Nephron (organoid): Measurements from ENCODE around the gene APAF1.

Experiments used
- H3K27ac Mint-ChIP-seq, 3 experiments: 2 replicates each; pipeline ENCODE4 v1.8.0; 2020; ENCODE audit warnings: mixed read lengths in 3 of 3, mild to moderate bottlenecking in 2 of 3, moderate library complexity in 1 of 3
- H3K27me3 Mint-ChIP-seq: 2 replicates; pipeline ENCODE4 v1.8.0; 2021; ENCODE audit warnings: low read depth, mild to moderate bottlenecking, moderate library complexity, mixed read lengths
- H3K36me3 Mint-ChIP-seq: 2 replicates; pipeline ENCODE4 v1.8.0; 2020; ENCODE audit warnings: low read depth, mixed read lengths
- H3K4me1 Mint-ChIP-seq: 2 replicates; pipeline ENCODE4 v1.8.0; 2020; ENCODE audit warnings: mixed read lengths
- H3K4me3 Mint-ChIP-seq, 3 experiments: 2 replicates each; pipeline ENCODE4 v1.8.0; 2020; ENCODE audit warnings: mild to moderate bottlenecking in 3 of 3, mixed read lengths in 3 of 3, moderate library complexity in 2 of 3
- H3K9me3 Mint-ChIP-seq: 2 replicates; pipeline ENCODE4 v1.8.0; 2020; ENCODE audit warnings: mixed read lengths
- TF ChIP-seq, protein P1 (sequence below), 3 experiments: fragments of 200-600 bp; sonication (generic); IDR thresholded peaks; one replicate each; pipeline ENCODE4 v1.5.0; 2021; ENCODE audit warnings: antibody characterized with exemption in 3 of 3; ENCODE audit not compliant: unreplicated experiment in 3 of 3

APAF1 gene

DNA sequence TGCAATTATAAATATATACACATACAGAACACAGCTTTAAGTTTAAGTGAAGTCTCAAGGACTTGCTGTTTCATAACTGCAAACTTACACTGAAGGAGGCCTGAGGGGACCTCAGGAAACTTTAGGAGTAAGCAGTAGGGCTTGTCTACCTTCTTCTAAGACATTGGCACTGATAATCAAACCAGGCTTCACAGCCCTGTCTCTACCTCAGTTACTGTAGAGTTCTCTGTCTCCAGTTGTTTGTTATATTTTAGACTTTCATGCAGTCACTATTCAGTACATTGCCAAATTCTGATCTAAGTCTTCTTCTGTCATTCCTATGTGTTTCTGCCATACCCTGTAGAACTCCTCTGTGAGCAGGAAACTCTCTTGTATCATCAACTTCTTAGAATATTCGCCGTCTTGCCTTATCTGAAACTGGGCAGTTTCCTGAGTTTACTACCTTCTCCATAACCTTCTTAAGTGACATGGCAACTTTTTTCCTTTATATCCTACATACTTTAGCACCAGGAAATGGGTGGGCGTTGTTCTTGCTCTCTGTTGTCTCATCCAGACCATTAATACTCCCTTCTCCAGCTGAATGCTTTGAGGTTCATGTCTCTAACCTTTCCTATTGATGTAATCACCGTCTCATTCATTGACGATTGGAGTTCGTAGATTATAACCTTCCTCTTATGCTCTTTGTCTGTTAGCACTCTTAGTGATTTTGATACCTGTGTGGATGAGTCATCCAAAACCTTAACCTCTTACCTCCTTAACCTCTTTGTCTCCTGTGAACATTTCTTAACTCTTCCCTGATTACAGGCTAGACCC lies 11.4 kb downstream of the APAF1 start:
- Mint-ChIP-seq H3K27me3 (no peaks in the 10 kb centered on the region), H3K4me1 (peaks cover 5% of the 10 kb centered on the region), H3K36me3 (peaks cover 37% of the 10 kb centered on the region), H3K9me3 (no peaks in the 10 kb centered on the region), H3K27ac (no peak overlapping the region), H3K4me3 (no peak overlapping the region)
- TF ChIP-seq, protein P1, sequence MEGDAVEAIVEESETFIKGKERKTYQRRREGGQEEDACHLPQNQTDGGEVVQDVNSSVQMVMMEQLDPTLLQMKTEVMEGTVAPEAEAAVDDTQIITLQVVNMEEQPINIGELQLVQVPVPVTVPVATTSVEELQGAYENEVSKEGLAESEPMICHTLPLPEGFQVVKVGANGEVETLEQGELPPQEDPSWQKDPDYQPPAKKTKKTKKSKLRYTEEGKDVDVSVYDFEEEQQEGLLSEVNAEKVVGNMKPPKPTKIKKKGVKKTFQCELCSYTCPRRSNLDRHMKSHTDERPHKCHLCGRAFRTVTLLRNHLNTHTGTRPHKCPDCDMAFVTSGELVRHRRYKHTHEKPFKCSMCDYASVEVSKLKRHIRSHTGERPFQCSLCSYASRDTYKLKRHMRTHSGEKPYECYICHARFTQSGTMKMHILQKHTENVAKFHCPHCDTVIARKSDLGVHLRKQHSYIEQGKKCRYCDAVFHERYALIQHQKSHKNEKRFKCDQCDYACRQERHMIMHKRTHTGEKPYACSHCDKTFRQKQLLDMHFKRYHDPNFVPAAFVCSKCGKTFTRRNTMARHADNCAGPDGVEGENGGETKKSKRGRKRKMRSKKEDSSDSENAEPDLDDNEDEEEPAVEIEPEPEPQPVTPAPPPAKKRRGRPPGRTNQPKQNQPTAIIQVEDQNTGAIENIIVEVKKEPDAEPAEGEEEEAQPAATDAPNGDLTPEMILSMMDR (IDR thresholded peaks at IDR 0.05; ENCODE audit: unreplicated experiment in 3 of 3): no peak

DNA sequence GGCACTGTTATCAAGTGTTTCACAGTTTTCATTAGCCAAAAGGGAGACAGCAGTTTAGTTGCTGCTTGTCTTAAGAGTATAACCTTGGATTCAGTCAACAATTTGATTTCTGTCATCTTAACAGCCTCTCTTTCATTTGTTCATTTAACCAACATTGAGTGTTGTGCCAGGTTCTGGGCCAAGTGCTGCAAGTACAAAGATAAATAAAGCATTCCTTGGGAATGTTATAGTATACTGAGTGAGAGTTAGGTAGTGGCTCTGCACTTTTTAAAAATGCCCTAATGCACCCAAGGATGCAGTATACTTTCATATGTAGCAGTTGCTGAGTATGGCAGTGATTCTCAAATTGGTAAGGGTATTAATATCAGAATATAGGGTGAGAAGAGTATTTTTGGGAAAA lies 15.4 kb downstream of the APAF1 start:
- Mint-ChIP-seq H3K36me3 (peaks cover 44% of the 10 kb centered on the region), H3K4me3 (no peak overlapping the region), H3K27me3 (no peaks in the 10 kb centered on the region), H3K4me1 (no peaks in the 10 kb centered on the region), H3K27ac (no peak overlapping the region), H3K9me3 (no peaks in the 10 kb centered on the region)
- TF ChIP-seq, protein P1 (IDR thresholded peaks at IDR 0.05; ENCODE audit: unreplicated experiment in 3 of 3): no peak

DNA sequence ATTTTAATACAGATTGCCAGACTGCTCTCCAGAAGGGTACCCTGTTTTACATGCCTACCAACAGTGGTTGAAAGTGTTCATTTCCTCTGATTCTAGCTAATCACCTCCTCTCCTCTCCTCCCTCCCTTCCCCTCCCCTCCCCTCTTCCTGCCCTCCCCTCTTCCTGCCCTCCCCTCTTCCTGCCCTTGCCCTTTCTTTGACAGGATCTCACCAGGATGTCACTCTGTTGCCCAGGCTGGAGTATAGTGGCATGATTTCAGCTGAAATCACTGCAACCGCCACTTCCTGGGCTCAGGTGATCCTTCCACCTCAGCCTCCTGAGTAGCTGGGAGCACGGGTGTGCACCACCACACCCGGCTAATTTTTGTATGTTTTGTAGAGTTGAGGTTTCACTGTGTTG lies 24.7 kb downstream of the APAF1 start:
- TF ChIP-seq, protein P1 (IDR thresholded peaks at IDR 0.05; ENCODE audit: unreplicated experiment in 3 of 3): no peak
- Mint-ChIP-seq H3K4me3 (no peak overlapping the region), H3K4me1 (no peaks in the 10 kb centered on the region), H3K27me3 (no peaks in the 10 kb centered on the region), H3K27ac (no peak overlapping the region), H3K36me3 (peaks cover 52% of the 10 kb centered on the region), H3K9me3 (no peaks in the 10 kb centered on the region)

DNA sequence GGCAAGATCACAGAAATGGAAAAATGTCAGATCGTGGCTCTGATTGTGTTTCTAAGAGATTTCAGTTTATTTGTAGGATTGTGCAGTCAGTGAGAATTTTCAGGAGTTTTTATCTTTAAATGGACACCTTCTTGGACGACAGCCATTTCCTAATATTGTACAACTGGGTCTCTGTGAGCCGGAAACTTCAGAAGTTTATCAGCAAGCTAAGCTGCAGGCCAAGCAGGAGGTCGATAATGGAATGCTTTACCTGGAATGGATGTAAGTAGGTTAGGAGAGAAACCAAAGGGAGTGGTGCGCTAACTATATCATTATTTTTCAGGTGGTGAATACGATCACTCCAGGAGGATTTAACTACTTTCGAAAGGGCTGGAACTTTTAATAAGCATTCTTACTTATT lies 26.4 kb downstream of the APAF1 start:
- Mint-ChIP-seq H3K36me3 (peaks cover 44% of the 10 kb centered on the region), H3K9me3 (no peaks in the 10 kb centered on the region), H3K27ac (no peak overlapping the region), H3K4me3 (no peak overlapping the region), H3K4me1 (no peaks in the 10 kb centered on the region), H3K27me3 (no peaks in the 10 kb centered on the region)
- TF ChIP-seq, protein P1 (IDR thresholded peaks at IDR 0.05; ENCODE audit: unreplicated experiment in 3 of 3): no peak

DNA sequence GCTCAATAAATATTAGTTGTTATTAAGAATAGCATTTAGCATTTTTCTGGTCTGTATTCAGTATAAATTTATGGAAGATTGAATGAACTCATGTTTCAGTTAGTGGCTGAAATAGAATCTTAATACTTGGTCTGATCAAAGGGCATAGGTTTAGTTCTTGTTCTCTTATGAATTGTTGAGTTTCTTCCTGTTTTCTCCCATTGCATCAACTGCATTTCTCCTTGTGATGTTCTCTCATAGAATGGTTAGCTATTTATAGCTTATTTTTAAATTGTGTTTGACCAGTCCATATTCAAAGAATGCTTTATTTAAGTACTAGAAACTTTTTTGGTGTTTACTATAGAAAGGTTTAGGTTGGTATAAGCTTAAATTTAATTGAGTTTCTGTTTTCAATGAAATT lies 29.8 kb downstream of the APAF1 start:
- H3K4me3 Mint-ChIP-seq: no peak overlapping the region
- H3K27me3 Mint-ChIP-seq: no peaks in the 10 kb centered on the region
- no peak overlapping the region for H3K27ac Mint-ChIP-seq
- H3K36me3 Mint-ChIP-seq: peaks cover 36% of the 10 kb centered on the region
- no peaks in the 10 kb centered on the region for H3K4me1 Mint-ChIP-seq
- no peaks in the 10 kb centered on the region for H3K9me3 Mint-ChIP-seq
- TF ChIP-seq, protein P1 (IDR thresholded peaks at IDR 0.05; ENCODE audit: unreplicated experiment in 3 of 3): no peak
